Loucy (cell line): ENCODE data around the gene SLC27A1.

Experiments used
- EZH2phosphoT487 ChIP-seq: fragments of 200-600 bp; IDR thresholded peaks from 2 replicates; pipeline ENCODE4 v1.6.1; 2018; ENCODE audit warnings: antibody characterized with exemption, mild to moderate bottlenecking, moderate library complexity, borderline replicate concordance
- TF ChIP-seq, protein P1 (sequence below): fragments of 200-600 bp; sonication (generic); conservative IDR thresholded peaks from 2 replicates; pipeline ENCODE4 v1.5.1; 2014; ENCODE audit warnings: mild to moderate bottlenecking, antibody characterized with exemption, low read length

- TF ChIP-seq, protein P1, sequence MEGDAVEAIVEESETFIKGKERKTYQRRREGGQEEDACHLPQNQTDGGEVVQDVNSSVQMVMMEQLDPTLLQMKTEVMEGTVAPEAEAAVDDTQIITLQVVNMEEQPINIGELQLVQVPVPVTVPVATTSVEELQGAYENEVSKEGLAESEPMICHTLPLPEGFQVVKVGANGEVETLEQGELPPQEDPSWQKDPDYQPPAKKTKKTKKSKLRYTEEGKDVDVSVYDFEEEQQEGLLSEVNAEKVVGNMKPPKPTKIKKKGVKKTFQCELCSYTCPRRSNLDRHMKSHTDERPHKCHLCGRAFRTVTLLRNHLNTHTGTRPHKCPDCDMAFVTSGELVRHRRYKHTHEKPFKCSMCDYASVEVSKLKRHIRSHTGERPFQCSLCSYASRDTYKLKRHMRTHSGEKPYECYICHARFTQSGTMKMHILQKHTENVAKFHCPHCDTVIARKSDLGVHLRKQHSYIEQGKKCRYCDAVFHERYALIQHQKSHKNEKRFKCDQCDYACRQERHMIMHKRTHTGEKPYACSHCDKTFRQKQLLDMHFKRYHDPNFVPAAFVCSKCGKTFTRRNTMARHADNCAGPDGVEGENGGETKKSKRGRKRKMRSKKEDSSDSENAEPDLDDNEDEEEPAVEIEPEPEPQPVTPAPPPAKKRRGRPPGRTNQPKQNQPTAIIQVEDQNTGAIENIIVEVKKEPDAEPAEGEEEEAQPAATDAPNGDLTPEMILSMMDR = no peak
- TF ChIP-seq EZH2phosphoT487 = no peak
Observed at GRCh38 chr19:17436874-17437267, 33.5 kb upstream of the SLC27A1 start.
